ENCODE measurements around the gene ANKRD11.
"Not testable (repeated sequence)": the region's sequence is repeated elsewhere in the genome, so short reads cannot be mapped to it uniquely, and the experiment has no call there.

The ANKRD11 gene

DNA sequence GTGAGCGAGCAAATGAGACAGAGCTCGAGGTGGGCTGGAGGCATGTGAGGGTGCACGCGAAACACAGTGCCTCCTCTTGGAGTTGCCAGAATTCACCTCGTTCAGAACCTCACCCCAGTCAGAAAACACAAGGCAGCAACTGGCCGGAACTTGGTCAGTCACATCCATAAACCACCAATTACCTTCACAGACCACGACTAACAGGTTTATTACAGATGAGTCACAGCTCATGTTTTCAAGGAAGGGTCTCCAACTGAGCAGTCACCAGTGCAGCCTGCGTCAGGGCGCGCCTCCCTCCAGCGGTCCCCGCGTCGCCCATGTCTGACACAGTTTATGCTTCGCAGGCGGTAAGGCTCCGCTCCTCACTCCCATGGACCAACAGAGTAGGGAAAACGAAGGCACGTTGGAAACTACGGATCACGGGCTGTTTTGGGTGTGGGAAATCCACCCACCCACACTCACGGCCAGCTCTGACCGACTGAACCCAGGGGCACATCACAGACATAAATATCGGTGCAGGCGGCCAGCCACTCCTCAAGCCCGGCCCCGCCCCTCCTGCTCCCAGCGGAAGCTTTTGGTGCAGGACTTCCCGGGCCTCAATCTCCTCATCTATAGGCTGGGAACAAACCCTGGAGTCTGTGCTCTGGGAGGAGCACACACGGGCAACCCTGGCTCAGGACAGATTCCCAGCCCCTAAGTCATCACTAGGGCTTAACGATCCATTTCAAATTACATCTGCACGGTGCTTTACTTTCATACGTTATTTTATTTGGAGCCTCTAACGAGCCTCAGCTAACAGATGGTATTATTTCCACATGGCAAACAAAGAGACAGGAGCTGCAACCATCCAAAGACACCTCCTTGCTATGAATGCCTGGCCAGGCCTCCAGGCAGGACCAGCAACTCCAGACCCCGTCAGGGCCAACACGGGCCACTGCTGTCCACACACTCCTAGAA lies 146.6 kb downstream of the ANKRD11 start:
- no peak for DNase-seq

DNA sequence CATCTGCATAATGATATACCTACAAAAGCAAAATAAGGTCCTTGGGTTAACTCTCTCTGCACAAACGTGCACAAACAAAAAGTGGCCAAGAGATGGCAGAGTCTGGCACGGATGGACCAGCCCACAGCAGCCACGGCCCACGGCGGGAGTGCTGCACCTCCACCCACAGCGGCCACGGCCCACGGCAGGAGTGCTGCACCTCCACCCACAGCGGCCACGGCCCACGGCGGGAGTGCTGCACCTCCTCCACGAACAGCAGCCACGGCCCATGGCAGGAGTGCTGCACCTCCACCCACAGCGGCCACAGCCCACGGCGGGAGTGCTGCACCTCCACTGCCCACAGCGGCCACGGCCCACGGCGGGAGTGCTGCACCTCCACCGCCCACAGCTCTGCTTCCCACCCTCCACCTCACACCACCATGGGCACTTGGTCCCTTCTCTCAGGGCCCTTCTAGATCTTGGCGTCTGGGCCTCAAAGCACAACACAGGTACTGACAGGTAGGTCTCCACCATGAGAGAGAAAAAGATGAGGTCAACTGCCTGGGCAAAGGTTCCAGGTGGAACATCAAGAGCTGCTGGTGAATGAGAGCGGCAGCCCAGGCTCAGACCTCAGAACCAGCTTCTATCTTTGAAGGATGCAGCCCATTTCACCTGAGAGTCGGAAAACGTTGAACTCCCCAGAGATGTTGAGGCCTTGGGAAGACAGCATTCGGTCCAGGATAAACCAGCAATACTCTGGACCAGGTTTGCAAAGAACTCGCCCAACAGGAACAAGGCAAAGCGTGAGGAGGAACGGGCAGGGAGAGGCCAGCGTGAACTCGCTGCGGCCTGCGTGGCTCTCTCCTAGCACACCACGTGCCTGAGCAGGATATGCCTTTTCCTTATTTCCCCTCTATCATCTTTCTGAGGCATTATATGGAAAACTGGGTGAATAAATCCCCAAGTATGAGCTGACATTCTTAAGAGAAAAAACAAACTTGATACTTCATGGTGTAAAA lies 148.4 kb downstream of the ANKRD11 start:
- no peak for DNase-seq

DNA sequence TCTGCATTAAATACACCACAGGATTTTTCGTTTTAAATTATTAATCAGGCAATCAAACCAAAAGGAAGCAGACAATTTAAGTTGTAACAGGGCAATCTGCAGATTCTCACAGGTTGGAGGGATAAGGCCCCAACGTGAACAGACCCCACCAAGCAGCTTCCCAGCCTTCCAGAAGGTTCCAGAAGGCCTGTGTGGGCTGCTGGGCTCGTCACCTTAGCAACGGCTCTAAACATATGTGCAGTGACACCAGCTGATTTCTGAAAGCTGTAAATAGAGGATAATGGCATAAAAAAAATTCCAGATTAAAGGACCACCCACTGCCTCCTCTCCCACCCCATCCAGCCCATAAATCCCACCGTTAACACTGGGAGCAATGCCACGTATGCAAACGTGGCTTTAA lies 149.1 kb downstream of the ANKRD11 start:
- no peak for DNase-seq

DNA sequence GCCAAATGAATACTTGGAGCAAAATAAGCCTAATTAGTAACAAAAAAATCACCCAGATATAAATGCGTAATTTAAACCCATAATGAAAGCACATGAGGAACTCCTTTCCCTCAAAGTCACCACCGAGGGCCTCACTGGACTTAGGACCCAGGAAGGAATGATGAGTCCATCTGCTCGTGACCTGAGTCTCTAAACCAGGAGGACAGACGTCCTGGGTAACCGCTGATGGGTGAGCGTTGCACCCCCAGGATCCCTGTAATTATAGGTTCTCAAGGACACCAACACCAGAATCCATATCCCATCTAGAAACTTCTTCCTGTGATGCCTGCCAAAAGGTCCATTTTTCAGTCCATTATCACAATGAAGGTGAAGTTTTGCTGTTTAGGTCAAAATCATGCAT lies 151.5 kb downstream of the ANKRD11 start:
- DNase-seq = no peak

DNA sequence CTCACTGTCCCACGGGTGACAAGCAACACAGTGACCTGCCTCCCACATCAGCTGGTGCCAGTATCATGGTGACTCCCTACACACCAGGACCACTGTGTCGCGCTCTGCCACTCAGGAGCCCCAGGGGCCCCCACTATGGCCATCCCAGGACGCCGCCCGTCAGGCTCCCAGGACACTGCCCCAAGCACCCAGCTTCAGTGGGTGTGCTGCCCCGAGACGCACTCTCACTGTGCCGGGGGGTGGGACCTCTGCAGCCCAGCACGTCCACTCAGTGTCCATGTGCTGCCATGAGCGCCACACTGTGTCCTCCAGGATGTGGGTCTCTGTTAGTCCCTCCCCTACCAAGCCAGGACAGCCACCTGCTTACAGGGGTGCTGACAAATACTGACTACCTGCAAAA lies 152.4 kb downstream of the ANKRD11 start:
- DNase-seq = no peak

DNA sequence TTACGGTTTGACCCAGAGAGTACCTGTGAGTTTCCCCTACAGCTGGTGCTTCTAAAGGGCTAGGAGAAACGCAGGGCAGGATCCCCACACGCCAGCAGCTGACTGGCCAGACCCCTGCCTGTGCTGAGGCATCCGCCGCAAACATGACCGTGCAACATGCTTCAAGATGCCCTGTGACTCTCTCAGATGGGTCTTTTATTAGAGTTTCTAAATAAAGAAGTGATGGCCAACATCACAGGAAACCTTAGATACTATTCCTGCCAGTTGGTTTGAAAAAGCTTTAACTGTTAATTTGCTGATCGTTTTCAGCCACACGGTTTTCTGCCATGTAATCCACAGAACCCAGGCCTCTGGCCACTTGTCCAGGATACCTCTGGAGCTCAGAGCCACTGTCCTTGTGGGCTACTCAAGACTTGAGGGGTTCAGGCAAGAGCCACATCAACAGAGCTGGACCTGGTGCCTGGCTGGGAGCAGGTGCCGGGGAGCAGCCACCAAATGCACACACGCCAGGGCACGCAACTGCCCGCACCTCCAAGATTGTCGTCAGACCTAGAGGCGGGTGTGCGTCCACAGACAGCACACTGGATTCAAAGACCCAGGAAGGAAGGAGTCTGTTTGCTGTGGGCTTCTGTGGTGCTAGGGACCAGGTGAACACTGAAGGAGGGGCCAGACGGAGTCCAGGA lies 154.4 kb downstream of the ANKRD11 start:
- DNase-seq = peak; percentile 3

DNA sequence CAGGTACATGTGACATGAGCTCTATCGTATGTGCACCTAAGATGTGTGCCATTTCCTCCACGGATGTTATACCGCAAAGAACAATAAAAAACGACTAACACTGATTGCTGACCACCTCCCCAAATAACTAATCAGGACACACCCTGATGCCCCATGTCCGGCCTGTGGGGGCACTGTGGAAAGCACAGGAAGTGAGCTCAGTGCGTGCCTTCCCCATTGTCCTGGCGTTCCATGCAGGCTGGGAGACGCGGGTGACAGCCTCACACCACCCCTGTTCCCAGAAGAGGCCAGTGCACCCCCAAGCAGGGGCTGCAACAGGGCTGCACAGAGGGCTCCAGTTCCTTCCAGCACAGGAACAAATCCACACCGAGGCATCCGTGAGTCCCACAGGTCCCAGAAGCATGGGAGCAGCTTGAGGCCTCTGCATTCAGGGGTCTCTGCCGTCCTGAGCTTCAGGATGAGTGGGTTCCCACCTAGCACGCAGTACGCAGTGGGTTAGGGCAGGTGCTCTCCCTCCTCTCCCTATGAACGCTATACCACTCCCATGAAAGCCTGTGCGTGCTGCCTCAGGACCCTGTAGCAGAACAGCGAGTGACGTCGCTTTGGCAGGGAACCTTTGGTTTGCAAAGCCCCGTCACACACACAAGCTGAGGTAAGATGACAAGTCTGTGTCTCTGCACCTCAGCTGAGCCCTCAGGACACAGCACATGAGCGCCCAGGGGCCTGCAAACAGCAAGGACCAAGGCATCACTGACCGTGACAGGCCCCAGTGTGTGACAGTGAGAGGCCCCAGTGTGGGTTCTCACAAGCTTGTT lies 155.2 kb downstream of the ANKRD11 start:
- peak; percentile 10 for DNase-seq

DNA sequence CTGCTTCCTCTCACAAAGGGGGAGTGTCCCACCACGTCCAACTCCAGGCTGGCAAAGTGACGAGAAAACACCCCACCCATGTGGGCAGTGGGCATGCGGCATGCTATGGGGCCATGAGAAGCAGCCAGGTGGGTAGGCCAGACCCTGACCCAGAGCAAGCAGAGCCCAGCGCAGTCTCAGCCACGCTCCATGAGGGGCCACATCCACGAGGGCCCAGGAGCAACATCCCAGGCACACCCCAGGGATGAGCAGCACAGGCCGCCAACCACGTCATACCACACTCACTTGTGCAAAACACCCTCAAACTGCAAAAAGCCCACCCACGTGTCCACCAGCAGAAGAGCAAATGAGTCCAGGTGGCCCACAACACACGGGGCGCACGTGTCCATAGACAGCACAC lies 155.9 kb downstream of the ANKRD11 start:
- DNase-seq = no peak

DNA sequence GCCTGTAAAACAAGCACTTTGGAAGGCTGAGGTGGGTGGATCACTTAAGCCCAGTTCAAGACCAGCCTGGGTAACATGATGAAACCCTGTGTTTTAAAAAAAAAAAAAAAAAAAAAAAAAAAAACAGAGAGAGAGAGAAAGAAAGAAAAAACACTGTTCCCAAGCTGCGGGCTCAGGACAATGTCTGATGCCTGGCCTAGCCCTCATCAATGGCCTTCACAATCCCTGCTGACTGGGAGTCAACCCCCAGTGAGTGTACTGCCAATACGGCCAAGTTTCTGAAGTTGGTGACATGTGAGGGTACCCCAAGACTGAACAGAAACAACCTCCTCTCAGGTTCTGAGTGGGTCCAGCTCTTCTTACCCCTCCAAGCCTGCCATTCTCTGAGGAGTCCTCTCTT lies 156.3 kb downstream of the ANKRD11 start:
- DNase-seq = no peak

DNA sequence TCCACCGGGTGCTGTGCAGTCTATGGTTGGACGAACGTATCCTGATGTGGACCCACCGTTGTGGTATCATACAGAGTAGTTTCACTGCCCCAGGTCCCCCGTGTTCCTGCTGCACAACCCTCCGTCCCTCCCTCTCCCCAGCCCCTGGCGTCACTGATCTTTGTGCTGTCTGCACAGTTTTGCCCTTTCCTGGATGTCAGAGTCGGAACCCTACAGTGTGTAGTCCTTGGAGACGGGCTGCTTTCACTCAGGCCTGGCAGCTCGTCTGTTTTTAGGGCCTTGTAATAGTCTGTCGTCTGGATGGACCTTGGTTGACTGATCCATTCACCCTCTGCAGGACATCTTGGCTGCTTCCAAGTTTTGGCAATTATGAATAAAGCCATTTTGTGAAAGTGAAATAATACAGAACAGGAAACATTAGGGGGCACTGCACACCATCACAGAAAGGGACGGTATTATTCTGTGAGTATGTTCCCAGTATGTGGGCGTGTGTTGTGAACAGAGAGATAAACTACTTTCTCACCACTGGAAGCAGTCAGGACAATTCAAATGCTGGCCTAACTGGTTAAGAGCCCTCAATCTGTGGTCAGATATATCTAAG lies 156.9 kb downstream of the ANKRD11 start:
- peak; percentile 60 for DNase-seq

DNA sequence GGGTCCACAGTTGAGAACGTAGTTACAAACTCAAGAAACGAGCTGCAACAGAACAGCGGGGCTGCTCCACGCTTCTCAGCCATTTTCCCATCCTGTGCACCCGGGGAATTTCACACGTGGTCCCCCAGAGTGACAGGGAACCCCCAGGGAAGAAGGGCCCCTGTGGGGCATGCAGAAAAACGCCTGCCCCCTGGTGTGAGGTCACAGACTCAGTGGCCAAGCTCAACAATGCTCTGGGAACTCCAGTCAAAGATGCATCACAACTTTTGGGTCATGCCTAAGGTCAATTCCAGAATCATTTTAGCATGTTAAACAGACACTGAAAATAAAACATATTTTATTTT lies 157.5 kb downstream of the ANKRD11 start:
- no peak for DNase-seq

DNA sequence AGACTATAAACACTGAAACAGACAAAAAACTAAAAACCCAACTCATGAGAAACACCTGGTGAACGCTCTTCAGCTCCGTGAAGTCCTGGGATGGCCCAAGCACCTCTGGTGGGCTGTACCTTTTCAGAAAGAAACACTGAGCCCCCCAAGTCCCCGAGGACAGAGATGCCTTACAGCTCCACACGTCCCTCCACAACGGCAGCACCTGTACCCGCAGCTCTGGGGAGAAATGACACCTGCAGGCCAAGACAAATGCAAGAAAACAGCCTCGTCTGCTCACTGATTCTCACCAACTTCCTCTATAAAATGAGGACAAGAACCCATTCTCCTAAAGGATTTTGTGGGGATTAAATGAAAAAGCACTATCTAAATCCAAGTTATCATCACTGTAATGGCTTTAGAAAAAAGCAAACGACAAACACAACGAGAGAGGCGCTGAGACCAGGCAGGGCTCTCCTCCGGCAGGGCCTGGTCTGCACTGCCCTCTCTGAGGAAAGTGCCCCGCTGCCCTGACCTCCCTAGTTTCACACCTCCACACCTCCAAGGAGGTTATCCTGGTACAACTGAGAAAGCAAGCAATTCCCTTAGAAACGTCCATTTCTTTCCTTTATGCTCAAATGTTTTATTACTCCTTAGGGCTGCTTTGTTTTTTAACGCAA lies 158.0 kb downstream of the ANKRD11 start:
- no peak for DNase-seq

DNA sequence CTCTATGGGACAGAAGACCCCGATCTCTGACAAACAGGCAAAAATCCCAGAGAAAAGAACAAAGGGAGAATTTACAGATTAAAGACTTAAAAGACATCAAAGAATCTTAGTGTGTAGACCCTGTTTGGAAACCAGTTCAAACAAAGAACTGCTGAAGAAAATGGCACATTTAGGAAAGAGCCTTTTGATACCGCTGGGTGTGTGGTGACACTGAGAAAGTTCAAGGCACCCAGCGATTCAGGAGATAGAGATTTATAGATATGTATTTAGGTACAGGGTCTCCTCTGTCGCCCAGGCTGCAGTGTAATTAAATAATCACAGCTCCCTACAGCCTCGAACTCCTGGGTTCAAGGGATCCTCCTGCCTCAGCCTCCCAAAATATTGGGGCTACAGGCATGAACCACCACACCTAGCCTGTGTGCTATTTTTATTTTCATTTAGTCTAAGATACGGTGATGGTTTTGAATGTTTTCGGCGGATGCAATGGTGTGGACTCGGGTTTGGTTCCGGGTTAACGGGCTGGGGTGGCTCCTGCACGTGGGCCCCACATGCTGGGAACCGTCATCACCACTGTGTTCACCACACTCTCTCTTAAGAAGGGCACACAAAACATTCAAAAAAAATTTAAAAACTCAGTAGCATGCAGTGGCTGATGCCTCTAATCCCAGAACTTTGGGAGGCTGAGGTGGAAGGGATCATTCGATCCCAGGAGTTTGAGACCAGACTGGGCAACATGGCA lies 158.8 kb downstream of the ANKRD11 start:
- no peak for DNase-seq

DNA sequence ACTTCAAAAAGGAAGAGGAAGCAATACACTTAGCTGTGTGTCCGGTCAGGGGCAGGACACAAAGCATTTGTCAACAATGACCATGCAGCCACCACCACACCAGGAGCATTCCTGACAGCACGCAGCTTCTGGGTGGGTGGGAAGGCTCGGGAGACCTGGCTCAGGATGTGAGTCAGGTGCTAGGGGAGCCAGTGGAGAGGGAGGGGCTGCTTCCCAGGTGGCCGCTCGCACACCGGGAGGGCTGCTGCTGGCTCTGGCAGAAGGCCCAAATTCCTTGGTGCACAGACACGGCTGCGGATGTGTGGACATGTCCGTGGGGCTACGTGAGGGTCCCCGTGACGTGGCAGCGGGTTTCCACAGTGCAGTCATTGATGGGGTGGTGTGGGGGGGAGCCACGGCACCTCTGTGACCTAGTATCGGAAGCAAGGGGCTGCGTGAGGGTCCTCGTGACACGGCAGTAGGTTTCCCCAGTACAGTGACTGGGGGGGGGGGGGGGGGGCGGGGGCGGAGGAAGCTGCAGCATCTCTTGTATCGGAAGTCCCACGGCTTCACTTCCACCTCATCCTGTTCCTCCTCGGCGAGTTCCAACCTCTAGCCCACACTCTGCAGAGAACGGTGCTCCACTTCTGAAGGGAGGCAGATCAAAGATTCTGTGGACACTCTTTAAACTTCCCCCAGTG lies 160.0 kb downstream of the ANKRD11 start:
- DNase-seq = peak; percentile 71

DNA sequence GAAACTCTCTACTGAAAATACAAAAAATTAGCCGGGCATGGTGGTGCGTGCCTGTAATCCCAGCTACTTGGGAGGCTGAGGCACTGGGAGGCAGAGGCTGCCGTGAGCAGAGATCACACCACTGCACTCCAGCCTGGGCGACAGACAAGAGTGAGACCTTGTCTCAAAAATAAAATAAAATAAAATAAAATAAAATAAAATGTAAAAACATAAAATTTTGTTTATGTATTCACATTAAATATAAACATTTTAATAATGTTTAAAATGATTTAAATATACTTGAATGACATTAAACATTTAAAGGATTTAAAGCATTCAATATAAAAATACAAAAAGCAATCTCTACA lies 160.6 kb downstream of the ANKRD11 start:
- DNase-seq = not testable (repeated sequence)

DNA sequence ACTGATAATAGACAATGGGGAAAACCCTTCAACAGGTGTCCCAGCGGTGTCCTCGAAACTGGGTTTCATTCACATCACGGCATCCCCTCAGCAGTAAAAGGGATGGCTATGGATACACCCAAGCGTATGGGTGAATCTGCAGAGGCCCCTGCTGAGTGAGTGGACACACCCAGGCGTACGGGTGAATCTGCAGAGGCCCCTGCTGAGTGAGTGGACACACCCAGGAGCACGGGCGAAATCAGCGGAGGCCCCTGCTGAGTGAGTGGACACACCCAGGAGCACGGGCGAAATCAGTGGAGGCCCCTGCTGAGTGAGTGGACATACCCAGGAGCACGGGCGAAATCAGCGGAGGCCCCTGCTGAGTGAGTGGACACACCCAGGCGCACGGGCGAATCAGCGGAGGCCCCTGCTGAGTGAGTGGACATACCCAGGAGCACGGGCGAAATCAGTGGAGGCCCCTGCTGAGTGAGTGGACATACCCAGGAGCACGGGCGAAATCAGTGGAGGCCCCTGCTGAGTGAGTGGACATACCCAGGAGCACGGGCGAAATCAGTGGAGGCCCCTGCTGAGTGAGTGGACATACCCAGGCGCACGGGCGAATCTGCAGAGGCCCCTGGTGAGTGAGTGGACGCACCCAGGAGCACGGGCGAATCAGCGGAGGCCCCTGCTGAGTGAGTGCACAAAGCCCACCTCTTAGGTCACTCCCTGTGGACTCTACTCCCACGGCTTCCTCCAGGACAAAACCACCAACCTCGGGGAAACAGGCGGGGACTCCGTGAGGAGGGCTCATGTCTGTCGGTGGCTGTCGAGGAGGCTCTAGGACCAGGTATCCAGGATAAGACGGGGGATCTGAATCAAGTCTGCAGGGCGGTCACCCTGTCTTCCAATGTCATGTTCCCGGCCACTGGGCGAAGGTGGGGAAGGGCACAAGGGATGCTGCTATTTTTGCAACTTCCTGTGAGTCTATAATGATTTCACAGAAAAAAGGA lies 161.7 kb downstream of the ANKRD11 start:
- not testable (repeated sequence) for DNase-seq

DNA sequence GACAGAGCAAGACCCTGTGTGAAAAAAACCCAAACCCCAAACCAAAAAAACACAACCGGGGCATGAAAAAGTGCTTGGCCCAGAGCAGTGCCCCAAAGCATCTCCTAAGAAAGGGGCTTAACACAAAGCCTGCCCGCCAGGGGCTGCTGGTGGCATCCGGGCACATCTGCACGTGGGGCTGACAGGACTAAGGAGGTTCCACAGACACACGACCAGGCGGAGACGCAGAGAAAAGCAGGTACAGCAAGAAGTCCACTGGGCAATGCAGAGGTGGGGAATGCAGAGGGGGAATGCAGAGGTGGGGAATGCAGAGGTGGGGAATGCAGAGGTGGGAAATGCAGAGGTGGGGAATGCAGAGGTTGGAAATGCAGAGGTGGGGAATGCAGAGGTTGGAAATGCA lies 163.6 kb downstream of the ANKRD11 start:
- no peak for DNase-seq

DNA sequence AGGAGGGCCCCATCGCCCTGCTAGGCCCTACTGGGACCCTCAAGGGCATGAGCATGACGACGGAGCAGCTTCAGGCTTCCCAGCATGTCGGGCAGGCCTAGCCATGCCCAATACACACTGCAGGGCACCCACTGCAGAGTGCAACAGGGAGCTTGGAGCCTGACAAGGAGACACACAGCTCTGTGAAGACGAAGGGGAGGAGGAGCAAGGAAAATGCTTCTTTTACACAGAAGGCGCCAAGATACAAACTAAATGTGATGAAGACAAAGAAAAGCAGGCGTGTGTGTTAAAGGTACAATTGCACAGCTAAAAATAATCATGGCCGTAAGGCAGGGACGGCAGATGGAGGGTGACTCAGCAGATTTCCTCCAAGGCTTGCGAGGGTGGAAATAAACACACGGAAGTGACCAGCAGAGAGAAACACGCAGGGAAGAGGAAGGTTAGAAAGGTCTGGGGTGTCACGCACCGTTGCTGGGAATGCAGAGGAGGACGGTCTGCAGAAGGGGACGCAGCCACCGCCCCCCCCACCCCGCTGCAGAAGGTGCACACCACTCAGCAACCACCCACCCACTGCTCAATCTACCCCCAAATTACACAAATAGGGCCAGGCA lies 164.4 kb downstream of the ANKRD11 start:
- DNase-seq = peak; percentile 36

All from CD4-positive, alpha-beta T cell treated with Interleukin-17A for 4 hours (primary cell).